GM10266 (cell line): ENCODE results near the gene NPAS2.

ENCODE experiments used
- DNase-seq: peaks from one replicate; pipeline ENCODE4 v3.0.0; 2012; ENCODE audit errors: extremely low spot score
- TF ChIP-seq, protein P1 (sequence below): IDR thresholded peaks from 2 replicates; pipeline ENCODE4 v1.5.1; 2012; ENCODE audit warnings: mild to moderate bottlenecking, low read depth; ENCODE audit not compliant: control insufficient read depth, insufficient read depth; ENCODE audit errors: missing control alignments

The NPAS2 gene

DNA sequence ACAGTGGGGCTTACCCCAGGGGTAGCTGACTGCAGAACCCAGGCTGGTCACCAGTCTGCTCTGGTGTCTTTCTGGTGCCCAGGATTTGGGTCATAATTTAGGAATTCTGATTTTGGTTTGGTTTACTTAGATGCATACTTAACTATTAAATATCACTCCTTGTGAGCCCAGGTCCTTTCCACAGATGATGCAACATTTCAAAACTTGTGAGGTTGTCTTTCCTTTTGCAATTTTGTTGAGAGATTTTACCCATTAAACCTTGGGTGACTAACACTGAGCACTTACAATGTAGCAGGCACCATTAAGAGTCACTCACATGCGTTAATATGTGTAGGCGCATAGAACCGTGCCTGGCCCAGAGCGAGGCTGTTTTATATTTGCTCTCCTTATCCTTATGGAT, 120.3 kb downstream of the NPAS2 start:
- DNase-seq: no peak
- TF ChIP-seq, protein P1, sequence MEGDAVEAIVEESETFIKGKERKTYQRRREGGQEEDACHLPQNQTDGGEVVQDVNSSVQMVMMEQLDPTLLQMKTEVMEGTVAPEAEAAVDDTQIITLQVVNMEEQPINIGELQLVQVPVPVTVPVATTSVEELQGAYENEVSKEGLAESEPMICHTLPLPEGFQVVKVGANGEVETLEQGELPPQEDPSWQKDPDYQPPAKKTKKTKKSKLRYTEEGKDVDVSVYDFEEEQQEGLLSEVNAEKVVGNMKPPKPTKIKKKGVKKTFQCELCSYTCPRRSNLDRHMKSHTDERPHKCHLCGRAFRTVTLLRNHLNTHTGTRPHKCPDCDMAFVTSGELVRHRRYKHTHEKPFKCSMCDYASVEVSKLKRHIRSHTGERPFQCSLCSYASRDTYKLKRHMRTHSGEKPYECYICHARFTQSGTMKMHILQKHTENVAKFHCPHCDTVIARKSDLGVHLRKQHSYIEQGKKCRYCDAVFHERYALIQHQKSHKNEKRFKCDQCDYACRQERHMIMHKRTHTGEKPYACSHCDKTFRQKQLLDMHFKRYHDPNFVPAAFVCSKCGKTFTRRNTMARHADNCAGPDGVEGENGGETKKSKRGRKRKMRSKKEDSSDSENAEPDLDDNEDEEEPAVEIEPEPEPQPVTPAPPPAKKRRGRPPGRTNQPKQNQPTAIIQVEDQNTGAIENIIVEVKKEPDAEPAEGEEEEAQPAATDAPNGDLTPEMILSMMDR: no peak

DNA sequence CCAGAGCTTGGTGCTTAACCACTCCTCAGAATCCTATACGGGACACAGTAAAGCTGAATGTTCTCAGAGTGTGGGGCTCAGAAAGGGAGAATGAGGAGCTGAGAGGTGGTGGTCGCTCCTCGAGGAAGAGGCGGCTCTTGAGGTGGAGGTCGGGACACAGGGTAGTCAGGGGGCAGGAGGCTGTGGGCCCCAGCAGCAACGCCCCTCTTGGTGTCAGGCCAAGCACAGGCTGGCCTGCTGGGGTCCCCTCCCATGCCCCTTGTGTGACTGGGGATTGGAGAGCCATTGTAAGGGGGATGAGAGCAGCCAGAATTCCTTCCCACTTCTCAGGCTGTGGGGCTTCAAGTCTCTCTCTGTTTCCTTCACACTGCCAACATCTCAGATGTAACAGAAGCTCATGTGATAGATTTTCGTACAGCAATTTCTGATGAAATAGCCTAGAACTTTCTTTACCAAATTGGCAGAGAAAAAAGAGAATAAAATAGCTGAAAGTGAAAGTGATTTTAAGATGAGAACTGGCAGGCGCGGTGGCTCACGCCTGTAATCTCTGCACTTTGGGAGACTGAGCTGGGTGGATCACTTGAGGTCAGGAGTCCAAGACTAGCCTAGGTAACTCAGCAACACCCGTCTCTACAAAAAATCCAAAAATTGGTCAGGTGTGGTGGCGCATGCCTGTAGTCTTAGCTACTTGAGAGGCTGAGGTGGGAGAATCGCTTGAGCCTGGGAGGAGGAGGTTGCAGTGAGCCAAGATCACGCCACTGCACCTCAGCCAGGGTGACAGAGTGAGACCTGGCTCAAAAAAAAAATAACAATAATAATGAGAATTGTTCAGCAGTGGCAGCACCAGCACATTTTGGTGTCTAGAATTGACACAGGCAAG, 121.1 kb downstream of the NPAS2 start:
- no peak for DNase-seq
- TF ChIP-seq, protein P1: no peak

DNA sequence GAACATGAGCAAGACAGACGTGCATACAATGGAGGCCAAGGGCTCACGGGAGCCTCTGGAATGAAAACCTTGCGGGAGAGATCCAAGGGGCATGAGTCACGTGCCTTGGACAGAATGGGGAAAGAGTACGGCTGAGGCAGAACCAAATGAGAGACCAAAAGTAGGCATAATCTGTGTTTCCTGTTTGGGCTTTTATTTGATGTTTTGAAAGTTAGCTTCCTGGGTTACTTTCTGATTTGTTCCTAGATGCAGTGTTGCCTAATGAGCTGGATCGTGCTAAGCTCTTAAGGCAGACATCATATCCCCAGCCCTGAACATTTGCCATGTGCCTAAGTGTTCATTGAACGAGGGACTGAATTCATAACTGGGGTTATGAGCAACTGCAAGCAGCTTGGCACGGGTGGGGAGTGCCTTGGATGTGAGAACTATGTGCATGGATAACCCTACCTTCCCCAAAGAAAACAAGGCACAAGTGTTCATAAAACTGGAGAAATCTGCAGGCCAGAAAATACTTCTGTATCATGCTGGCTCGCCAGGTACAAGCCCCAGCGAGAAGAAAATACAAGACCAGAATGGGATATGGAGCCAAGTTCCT, 121.8 kb downstream of the NPAS2 start:
- TF ChIP-seq, protein P1: no peak

DNA sequence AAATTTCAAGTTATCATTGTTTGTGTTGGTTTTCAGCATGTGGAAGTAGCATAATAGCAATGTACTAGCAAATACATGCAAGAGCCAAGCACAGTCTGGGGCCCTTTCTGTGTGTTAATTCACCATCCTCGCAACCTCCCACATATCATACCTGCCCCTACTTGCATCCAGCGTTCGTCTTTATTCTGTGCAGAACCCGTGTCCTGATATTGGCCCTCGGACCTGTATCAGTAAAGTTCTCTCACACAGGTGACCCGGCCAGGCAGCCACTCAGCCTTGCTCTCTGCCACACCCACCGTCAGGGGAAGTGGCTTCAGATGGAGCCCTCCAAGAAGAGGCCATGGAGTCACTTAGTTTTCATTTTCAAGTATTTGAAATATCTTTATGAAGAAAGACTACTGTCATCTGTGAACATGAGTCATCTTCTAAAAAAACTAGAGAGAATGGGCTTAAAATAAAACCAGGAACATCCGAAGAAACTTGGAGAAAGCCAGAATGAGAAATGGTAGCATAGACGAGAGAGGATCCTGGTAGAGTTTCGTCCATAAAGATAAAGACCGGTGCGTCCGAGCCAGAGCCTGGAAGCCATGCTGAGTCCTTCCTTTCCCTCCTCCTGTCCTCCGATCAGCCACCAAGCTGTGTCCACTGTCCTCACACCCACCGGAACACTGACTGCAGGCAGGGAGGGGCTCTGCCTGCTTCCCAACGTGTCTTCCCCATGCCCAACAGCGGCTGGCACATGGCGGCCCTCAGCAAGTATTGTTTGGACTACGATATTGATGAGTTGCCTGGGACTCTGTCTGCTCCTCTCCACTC, 124.9 kb downstream of the NPAS2 start:
- DNase-seq: no peak

More for the DNA sequence above, 121.8 kb downstream of the NPAS2 start:
- DNase-seq: no peak

DNA sequence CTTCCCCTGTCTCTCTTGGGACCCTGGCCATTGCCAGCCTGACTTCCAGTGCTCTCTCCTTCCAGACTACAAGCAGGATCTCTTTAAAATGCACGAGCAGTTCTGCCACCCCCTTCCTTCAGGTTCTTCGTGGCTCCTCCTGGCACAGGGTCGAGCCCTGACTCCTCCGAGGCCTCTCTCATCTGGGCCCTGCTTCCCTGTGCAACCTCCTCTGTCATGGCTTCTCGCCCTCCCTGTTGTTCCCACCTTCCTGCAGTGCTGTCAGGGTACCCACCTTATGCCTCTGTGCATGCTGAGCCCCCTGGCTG, 125.4 kb downstream of the NPAS2 start:
- DNase-seq: no peak
- TF ChIP-seq, protein P1: no peak

More for the DNA sequence above, 124.9 kb downstream of the NPAS2 start:
- TF ChIP-seq, protein P1: no peak

DNA sequence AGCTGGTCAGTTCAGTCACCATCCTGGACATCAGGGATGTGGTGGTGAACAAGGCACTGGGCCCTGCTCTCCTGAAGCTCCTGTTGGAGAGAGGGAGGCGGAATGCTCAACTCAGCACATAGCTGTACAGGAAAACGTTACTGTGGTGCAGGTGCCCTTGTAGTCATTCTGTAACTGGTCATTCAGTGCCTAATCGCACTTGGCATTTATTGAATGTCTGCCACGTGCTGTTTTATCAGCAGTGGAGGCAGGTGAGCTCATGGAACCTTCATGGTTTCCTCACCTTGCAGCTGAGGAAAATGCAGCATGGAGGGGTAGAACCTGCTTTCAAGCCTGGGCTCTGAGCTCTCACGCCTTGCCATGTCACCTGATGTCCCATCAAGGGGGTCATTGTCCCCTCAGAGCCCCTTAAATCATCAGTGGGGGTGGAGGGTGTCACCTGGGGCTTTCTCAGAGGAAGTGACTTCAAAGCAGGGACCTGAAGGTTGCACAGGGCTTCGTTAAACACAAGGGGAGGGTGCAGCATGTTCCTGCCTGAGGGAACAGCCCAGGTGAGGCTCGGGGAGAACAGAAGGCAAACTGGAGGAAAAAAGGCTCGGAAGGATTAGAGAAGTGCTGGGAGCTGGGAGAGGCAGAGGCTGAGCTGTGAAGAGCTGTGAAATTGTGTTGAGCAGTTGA, 126.1 kb downstream of the NPAS2 start:
- TF ChIP-seq, protein P1: no peak
- DNase-seq: no peak
